Neural cell (in vitro differentiated cells): ENCODE measurements around the gene ERBB4. TPM values are rescaled to one million over a fixed set of nuclear protein-coding genes. Genes with fewer than 3 reads are reported as not detected.

Experiments used
- H2AFZ ChIP-seq: fragments of 200-600, 300-800 bp; sonication (generic), shearing (Covaris generic); 2 replicates; pipeline ENCODE4 v1.6.0; 2014; ENCODE audit warnings: low read depth, mild to moderate bottlenecking, antibody characterized with exemption, low read length, moderate library complexity
- H3F3A ChIP-seq: fragments of 200-600 bp; shearing (Covaris generic); 2 replicates; pipeline ENCODE4 v1.6.1; 2016; ENCODE audit warnings: mild to moderate bottlenecking, moderate library complexity, mixed read lengths, antibody characterized with exemption, low read length; ENCODE audit not compliant: insufficient read depth, poor library complexity, severe bottlenecking
- H3K27ac ChIP-seq: fragments of 200-600, 300-800 bp; sonication (generic), shearing (Covaris generic); 2 replicates; pipeline ENCODE4 v1.5.1; 2014; ENCODE audit warnings: mild to moderate bottlenecking, low read length, moderate library complexity
- H3K27me3 ChIP-seq: fragments of 300-800, 200-600 bp; sonication (generic), shearing (Covaris generic); 2 replicates; pipeline ENCODE4 v1.6.0; 2014; ENCODE audit warnings: mild to moderate bottlenecking, low read depth, low read length, moderate library complexity; ENCODE audit not compliant: insufficient read depth
- H3K36me3 ChIP-seq: fragments of 300-800, 200-600 bp; sonication (generic), shearing (Covaris generic); 2 replicates; pipeline ENCODE4 v1.5.1; 2014; ENCODE audit warnings: mild to moderate bottlenecking, antibody characterized with exemption, low read length, moderate library complexity; ENCODE audit not compliant: insufficient read depth
- H3K4me2 ChIP-seq: fragments of 300-800, 200-600 bp; sonication (generic), shearing (Covaris generic); 2 replicates; pipeline ENCODE4 v1.6.0; 2014; ENCODE audit warnings: mild to moderate bottlenecking, low read length
- H3K4me3 ChIP-seq: fragments of 300-800, 200-600 bp; sonication (generic), shearing (Covaris generic); 2 replicates; pipeline ENCODE4 v1.5.1; 2014; ENCODE audit warnings: mild to moderate bottlenecking, low read length, moderate library complexity
- H3K79me2 ChIP-seq: fragments of 200-600 bp; shearing (Covaris generic); replicated peaks from 2 replicates; pipeline ENCODE4 v1.6.0; 2014; ENCODE audit warnings: mild to moderate bottlenecking, low read length, moderate library complexity; ENCODE audit not compliant: insufficient read depth
- H3K9ac ChIP-seq: fragments of 300-800, 200-600 bp; sonication (generic), shearing (Covaris generic); 2 replicates; pipeline ENCODE4 v1.6.1; 2016; ENCODE audit warnings: mild to moderate bottlenecking, low read length, mixed read lengths
- H3K9me2 ChIP-seq: fragments of 200-600 bp; shearing (Covaris generic); 2 replicates; pipeline ENCODE4 v1.6.1; 2016; ENCODE audit warnings: mild to moderate bottlenecking, low read length, mixed read lengths; ENCODE audit not compliant: insufficient read depth
- H3K9me3 ChIP-seq: fragments of 200-600, 300-800 bp; sonication (generic), shearing (Covaris generic); 2 replicates; pipeline ENCODE4 v1.6.1; 2016; ENCODE audit warnings: mild to moderate bottlenecking, mixed run types, low read length, moderate library complexity, mixed read lengths
- H4K20me1 ChIP-seq: fragments of 200-600 bp; shearing (Covaris generic); 2 replicates; pipeline ENCODE4 v1.6.1; 2016; ENCODE audit warnings: mild to moderate bottlenecking, mixed run types; ENCODE audit not compliant: insufficient read depth
- EP300 ChIP-seq: fragments of 450-650 bp; conservative IDR thresholded peaks from 2 replicates; pipeline ENCODE4 v1.6.1; 2014; ENCODE audit warnings: antibody characterized with exemption, mild to moderate bottlenecking, moderate library complexity; ENCODE audit not compliant: poor library complexity, severe bottlenecking
- EZH2 ChIP-seq: fragments of 200-600, 300-800 bp; shearing (Covaris generic), sonication (generic); IDR thresholded peaks from 2 replicates; pipeline ENCODE4 v1.6.1; 2014; ENCODE audit warnings: antibody characterized with exemption, low read length, borderline replicate concordance, mild to moderate bottlenecking; ENCODE audit not compliant: insufficient read depth, poor library complexity, severe bottlenecking
- MXI1 ChIP-seq: fragments of 450-650 bp; conservative IDR thresholded peaks from 2 replicates; pipeline ENCODE4 v1.6.1; 2014; ENCODE audit warnings: antibody characterized with exemption, mild to moderate bottlenecking; ENCODE audit not compliant: poor library complexity, severe bottlenecking
- POLR2AphosphoS5 ChIP-seq: IDR thresholded peaks from 2 replicates; pipeline ENCODE4 v1.6.1; 2012
- RAD21 ChIP-seq: fragments of 450-650 bp; conservative IDR thresholded peaks from 2 replicates; pipeline ENCODE4 v1.6.1; 2014; ENCODE audit warnings: antibody characterized with exemption, mild to moderate bottlenecking, moderate library complexity
- SMC3 ChIP-seq: fragments of 450-650 bp; conservative IDR thresholded peaks from 2 replicates; pipeline ENCODE4 v1.6.1; 2014; ENCODE audit warnings: antibody characterized with exemption, mild to moderate bottlenecking, moderate library complexity; ENCODE audit not compliant: poor library complexity
- TAF1 ChIP-seq: IDR thresholded peaks from 2 replicates; pipeline ENCODE4 v1.6.1; 2012; ENCODE audit warnings: low read depth
- polyA plus RNA-seq: library from polyadenylated mRNA; depleted of rRNA; stranded (reverse); fragments of >200 nt; gene quantifications from 2 replicates; pipeline ENCODE4 v1.2.3, GENCODE V29; 2014
- TF ChIP-seq, protein P1 (sequence below): IDR thresholded peaks from 2 replicates; pipeline ENCODE4 v1.6.1; 2012; ENCODE audit warnings: borderline replicate concordance
- TF ChIP-seq, protein P2 (sequence below): fragments of 450-650 bp; IDR thresholded peaks from 2 replicates; pipeline ENCODE4 v1.5.1; 2014; ENCODE audit warnings: antibody characterized with exemption, mild to moderate bottlenecking, moderate library complexity; ENCODE audit not compliant: poor library complexity, severe bottlenecking

The ERBB4 gene
- polyA plus RNA-seq, 1 donor from 2014 or later, result 0.69 TPM

DNA sequence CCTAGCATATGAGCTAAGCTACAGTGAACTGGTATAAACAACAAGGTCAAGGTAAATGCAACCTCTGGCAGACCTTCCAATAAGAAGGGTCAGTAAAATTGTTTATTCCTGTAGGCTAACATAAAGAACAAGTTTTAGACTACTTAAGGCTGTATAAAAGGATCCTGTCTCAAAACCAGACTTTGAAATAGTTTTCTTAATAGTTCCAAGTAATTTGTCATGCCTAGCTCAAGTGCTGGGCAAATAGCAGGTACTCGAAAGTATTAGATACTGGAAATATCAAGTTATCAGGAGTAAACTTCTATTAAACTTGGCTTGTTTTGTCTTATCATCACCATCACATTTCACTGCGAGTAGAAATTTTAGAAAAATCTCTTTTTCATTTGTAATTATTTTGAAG, 1087.0 kb downstream of the ERBB4 start:
- no peak for TF ChIP-seq RAD21
- H2AFZ ChIP-seq, result no peak overlapping the region
- H3K9me3 ChIP-seq, result no peaks in the 10 kb centered on the region
- no peak overlapping the region for H3K9ac ChIP-seq
- no peaks in the 10 kb centered on the region for H3K36me3 ChIP-seq
- no peaks in the 10 kb centered on the region for H3F3A ChIP-seq
- H4K20me1 ChIP-seq, result no peaks in the 10 kb centered on the region
- H3K79me2 ChIP-seq, result no peaks in the 10 kb centered on the region
- no peak overlapping the region for H3K4me3 ChIP-seq
- H3K27me3 ChIP-seq, result no peaks in the 10 kb centered on the region
- H3K4me2 ChIP-seq, result no peak overlapping the region
- H3K27ac ChIP-seq, result no peak overlapping the region
- H3K9me2 ChIP-seq, result no peaks in the 10 kb centered on the region

DNA sequence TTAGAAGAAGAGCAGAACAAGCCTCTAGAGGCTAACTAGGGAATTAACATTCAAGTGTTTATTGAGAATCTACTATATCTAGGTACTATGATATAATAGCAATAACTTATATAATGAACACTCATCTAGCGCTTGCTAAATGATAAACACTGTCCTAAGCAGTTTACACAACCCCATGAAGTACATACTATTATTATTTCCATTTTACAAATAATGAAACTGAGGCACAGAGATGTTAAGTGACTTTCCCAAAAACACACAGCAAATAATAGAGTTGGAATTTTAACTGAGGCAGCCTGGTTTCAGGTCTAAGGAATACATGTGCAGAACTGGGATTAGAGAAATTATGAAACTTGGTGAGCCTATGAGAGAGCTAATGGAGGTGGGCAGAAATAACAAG, 1088.8 kb downstream of the ERBB4 start:
- H3K27ac ChIP-seq, result no peak overlapping the region
- H3K36me3 ChIP-seq, result no peaks in the 10 kb centered on the region
- H4K20me1 ChIP-seq, result no peaks in the 10 kb centered on the region
- no peaks in the 10 kb centered on the region for H3K27me3 ChIP-seq
- H3K4me3 ChIP-seq, result no peak overlapping the region
- no peaks in the 10 kb centered on the region for H3K79me2 ChIP-seq
- no peaks in the 10 kb centered on the region for H3K9me2 ChIP-seq
- no peak overlapping the region for H3K4me2 ChIP-seq
- H3K9ac ChIP-seq, result no peak overlapping the region
- no peaks in the 10 kb centered on the region for H3K9me3 ChIP-seq
- TF ChIP-seq POLR2AphosphoS5 (no peak), EZH2 (no peak), SMC3 (no peak), RAD21 (no peak), TAF1 (no peak), EP300 (no peak), MXI1 (no peak)
- TF ChIP-seq, protein P1, sequence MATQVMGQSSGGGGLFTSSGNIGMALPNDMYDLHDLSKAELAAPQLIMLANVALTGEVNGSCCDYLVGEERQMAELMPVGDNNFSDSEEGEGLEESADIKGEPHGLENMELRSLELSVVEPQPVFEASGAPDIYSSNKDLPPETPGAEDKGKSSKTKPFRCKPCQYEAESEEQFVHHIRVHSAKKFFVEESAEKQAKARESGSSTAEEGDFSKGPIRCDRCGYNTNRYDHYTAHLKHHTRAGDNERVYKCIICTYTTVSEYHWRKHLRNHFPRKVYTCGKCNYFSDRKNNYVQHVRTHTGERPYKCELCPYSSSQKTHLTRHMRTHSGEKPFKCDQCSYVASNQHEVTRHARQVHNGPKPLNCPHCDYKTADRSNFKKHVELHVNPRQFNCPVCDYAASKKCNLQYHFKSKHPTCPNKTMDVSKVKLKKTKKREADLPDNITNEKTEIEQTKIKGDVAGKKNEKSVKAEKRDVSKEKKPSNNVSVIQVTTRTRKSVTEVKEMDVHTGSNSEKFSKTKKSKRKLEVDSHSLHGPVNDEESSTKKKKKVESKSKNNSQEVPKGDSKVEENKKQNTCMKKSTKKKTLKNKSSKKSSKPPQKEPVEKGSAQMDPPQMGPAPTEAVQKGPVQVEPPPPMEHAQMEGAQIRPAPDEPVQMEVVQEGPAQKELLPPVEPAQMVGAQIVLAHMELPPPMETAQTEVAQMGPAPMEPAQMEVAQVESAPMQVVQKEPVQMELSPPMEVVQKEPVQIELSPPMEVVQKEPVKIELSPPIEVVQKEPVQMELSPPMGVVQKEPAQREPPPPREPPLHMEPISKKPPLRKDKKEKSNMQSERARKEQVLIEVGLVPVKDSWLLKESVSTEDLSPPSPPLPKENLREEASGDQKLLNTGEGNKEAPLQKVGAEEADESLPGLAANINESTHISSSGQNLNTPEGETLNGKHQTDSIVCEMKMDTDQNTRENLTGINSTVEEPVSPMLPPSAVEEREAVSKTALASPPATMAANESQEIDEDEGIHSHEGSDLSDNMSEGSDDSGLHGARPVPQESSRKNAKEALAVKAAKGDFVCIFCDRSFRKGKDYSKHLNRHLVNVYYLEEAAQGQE, result no peak
- TF ChIP-seq, protein P2, sequence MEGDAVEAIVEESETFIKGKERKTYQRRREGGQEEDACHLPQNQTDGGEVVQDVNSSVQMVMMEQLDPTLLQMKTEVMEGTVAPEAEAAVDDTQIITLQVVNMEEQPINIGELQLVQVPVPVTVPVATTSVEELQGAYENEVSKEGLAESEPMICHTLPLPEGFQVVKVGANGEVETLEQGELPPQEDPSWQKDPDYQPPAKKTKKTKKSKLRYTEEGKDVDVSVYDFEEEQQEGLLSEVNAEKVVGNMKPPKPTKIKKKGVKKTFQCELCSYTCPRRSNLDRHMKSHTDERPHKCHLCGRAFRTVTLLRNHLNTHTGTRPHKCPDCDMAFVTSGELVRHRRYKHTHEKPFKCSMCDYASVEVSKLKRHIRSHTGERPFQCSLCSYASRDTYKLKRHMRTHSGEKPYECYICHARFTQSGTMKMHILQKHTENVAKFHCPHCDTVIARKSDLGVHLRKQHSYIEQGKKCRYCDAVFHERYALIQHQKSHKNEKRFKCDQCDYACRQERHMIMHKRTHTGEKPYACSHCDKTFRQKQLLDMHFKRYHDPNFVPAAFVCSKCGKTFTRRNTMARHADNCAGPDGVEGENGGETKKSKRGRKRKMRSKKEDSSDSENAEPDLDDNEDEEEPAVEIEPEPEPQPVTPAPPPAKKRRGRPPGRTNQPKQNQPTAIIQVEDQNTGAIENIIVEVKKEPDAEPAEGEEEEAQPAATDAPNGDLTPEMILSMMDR, result no peak
- no peak overlapping the region for H2AFZ ChIP-seq
- H3F3A ChIP-seq, result no peaks in the 10 kb centered on the region

DNA sequence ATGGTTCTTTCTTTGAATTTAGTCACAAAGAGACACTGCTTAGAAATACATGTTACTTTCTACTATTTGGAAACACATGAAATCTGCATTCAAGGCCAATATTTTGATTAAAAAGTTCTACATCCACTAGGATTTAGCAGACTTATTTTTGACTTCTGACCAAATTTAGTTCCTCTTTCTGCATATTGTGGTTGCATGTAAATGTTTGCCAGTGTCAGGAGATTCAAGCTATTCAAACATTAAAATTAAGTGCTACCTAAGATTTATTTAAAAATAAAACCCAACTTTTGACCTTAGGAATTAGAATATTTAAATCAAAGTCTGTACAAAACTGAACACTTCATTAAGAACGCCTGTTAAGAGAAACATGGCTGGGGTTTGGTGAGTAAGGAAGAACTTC, 1091.1 kb downstream of the ERBB4 start:
- H3K79me2 ChIP-seq, result no peaks in the 10 kb centered on the region
- H3K9me3 ChIP-seq, result no peaks in the 10 kb centered on the region
- TF ChIP-seq EZH2, result no peak
- TF ChIP-seq TAF1, result no peak
- TF ChIP-seq SMC3, result no peak
- TF ChIP-seq, protein P1, result no peak
- H3K27ac ChIP-seq, result no peak overlapping the region
- H2AFZ ChIP-seq, result no peak overlapping the region
- H3K9me2 ChIP-seq, result no peaks in the 10 kb centered on the region
- no peaks in the 10 kb centered on the region for H3F3A ChIP-seq
- no peak overlapping the region for H3K4me2 ChIP-seq
- H3K27me3 ChIP-seq, result no peaks in the 10 kb centered on the region
- H3K9ac ChIP-seq, result no peak overlapping the region
- no peaks in the 10 kb centered on the region for H4K20me1 ChIP-seq
- H3K4me3 ChIP-seq, result no peak overlapping the region
- no peaks in the 10 kb centered on the region for H3K36me3 ChIP-seq
